KG1 (cell line): ENCODE data around the gene LACTBL1.
"Not testable (repeated sequence)": the region's sequence is repeated elsewhere in the genome, so short reads cannot be mapped to it uniquely, and the experiment has no call there.

Experiments
- DNase-seq: peaks from one replicate; lab custom pipeline; 2025; lab: John Stamatoyannopoulos, UW

LACTBL1 gene

GRCh38 chr1:22976461-22977243 is 4.0 kb upstream of the LACTBL1 start:
- DNase-seq, result peak; percentile 61

DNA sequence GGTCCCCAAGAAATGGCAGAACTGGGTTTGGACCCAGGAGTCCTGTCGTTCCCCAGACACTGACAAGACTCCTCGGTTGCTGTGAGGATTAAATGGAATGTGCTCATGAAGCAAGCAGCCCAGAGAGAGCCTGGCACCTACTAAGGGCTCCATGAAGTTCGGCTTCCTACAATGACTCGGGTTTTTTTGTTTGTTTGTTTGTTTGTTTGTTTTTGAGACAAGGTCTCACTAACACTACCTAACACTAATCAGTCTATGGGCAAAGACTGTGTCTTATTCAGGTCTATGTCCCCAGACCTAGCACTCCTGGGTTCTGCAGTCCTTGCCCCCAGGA is 3.4 kb upstream of the LACTBL1 start:
- no peak for DNase-seq

GRCh38 chr1:22975694-22976093 is 3.0 kb upstream of the LACTBL1 start:
- DNase-seq, result no peak

DNA sequence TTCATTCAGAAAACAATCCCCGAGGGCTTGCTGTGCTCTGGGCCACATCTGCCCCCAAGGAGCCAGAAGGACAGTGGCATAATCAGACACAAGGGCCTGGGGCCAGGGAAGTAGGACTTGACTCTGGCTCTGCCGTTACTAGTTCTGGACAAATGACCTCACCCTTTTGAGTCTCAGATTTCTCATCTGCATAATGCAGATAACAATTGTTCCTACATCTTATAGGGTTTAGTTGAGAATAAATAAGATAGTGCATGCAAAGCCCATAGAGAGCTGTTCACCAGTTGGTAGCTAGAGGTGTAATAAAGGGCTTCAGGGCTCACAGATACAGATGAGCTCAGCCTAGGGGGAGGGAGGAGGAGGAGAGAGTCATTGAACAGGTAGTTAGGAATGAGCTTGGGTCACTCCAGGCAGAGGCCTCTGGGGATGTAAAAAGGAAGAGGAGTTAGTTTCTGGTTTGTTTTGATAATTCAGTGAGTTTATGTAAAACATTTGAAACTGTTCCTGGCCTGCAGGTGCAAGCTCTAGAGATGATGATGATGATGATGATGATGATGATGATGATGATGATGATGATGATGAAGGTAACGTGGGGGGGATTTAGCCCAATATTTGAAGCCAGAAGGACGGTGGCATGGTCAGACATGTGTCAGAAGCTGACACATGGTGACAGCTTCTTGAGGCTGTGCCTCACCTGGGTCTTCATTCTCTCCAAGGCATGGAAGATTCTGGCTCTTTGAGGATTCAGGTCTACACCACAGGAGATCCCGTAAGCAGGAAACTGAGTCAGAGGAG is 858 bp downstream of the LACTBL1 start:
- no peak for DNase-seq

GRCh38 chr1:22971161-22971560 is 1.5 kb downstream of the LACTBL1 start:
- DNase-seq, result no peak

- no peak for DNase-seq
These were observed 2.6 kb downstream of the LACTBL1 start for GRCh38 chr1:22970096-22970495.

GRCh38 chr1:22969304-22969709 is 3.4 kb downstream of the LACTBL1 start:
- DNase-seq, result no peak

DNA sequence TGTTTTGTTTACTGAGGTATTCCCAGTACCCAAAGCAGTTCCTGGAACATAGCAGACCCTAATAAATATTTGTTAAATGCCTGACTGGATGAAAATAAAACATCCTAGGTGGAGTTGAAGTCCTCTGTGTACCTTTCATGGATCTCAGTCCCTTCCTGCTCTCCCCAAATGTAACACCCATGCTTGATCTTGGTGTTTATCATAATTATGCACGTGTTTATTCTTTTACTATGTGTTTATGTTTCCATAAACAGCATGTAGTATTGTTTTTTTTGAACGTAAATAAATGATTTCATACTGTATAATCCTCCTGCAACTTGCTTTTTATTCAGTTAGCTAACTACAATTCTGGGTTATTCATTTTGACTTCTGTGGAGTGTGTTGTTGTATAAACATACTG is 4.8 kb downstream of the LACTBL1 start:
- no peak for DNase-seq

- DNase-seq, result no peak
These were observed 6.4 kb downstream of the LACTBL1 start for GRCh38 chr1:22966309-22966708.

GRCh38 chr1:22963044-22963677 is 9.5 kb downstream of the LACTBL1 start:
- DNase-seq, result no peak

DNA sequence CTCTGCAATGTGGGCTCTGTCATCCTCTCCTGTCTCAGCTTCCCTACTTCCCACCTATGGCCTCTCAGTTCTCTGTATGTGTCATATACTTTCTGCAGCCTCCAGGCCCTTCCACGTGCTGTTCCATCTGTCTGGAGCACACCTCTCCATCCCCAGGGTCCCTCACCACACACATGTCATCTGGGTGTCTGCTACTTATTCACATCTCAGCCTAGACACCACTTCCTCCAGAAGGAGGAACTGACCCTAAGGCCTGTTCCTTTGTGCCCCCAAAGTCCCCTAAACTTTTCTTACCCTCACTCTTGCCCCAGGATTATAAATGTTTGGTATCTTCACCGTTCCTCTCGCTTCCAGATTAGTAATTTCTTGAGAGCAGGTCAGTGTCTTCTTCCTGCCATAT is 10.1 kb downstream of the LACTBL1 start:
- no peak for DNase-seq

DNA sequence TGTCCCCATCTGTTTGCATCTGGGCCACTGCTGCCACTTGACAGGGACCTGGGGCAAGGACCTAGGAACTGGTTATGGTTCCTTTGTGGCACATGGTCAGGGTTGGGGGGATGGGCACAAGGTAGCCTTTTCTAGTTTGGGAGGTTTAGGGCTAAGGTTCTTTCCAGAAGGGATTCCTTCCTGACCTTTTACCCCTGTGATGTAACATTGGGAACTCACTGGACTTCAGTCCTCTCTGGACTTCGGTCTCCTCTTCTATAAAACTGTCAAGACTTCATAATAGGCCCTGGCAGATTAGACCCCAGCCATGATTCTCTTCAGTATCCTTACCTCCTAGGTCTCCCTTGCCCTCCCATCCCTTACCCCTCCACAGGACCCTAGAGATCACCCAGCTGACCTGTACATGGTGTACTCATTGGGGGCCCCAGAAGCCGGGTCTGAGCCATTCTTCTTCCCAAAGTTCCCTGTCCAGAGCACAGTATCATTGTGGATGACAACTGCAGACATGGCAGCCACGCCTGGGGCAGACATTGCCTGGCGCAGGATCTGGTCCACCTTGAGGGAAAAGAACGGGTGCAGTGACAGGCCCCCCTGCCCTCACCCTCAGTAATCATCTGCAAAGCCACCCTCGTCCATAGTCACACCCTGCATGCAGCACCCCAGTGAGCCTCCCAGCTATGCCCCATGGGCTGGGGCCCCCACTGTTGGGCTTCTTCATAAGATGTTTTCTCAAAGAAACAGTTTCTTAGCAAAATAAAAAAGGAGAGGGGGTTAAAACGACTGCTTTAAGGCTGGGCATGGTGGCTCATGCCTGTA is 12.9 kb downstream of the LACTBL1 start:
- DNase-seq, result no peak

GRCh38 chr1:22958556-22958955 is 14.1 kb downstream of the LACTBL1 start:
- DNase-seq, result no peak

- DNase-seq, result no peak
These were observed 15.6 kb downstream of the LACTBL1 start for GRCh38 chr1:22957066-22957465.

- DNase-seq, result no peak
These were observed 17.5 kb downstream of the LACTBL1 start for GRCh38 chr1:22955146-22955545.

- no peak for DNase-seq
These were observed 18.9 kb downstream of the LACTBL1 start for GRCh38 chr1:22953740-22954141.

- DNase-seq, result no peak
These were observed 19.5 kb downstream of the LACTBL1 start for GRCh38 chr1:22953057-22953739.

GRCh38 chr1:22952694-22953056 is 20.0 kb downstream of the LACTBL1 start:
- DNase-seq, result no peak

- DNase-seq, result no peak
These were observed 20.9 kb downstream of the LACTBL1 start for GRCh38 chr1:22951796-22952195.

DNA sequence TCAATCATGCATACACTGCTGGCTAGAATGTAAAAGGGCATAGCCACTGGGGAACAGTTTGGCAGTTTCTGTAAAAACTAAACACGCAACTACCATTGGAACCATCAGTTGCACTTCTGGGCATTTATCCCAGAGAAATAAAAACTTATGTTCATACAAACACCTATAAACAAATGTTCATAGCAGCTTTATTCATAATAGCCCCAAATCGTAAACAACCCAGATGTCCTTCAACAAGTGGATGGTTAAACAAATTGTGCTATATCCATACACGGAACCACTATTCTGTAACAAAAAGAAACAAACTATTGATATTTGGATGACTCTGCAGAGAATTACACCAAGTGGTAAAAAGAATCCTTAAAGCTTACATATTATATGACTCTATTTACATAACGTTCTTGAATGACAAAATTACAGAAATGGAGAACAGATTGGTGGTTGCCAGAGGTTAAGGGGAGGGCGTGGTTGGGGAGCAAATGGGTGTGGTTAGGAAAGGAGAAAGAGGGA is 22.8 kb downstream of the LACTBL1 start:
- no peak for DNase-seq

- not testable (repeated sequence) for DNase-seq
These were observed 27.5 kb downstream of the LACTBL1 start for GRCh38 chr1:22945171-22945570.
